HT1080 (cell line): Measurements from ENCODE around the gene MAT2A. TPM values are rescaled to one million over a fixed set of nuclear protein-coding genes. Genes with fewer than 3 reads are reported as not detected.
"Not testable (repeated sequence)": the region's sequence is repeated elsewhere in the genome, so short reads cannot be mapped to it uniquely, and the experiment has no call there.

Source experiments
- DNase-seq: peaks from one replicate; pipeline ENCODE4 v3.0.0-alpha.2; 2015; ENCODE audit warnings: low read depth
- total RNA-seq: library from RNA; depleted of rRNA; stranded (reverse); fragments of >200 nt; shearing (Covaris generic); gene quantifications from 2 replicates; pipeline ENCODE4 v1.2.3, GENCODE V29; 2014

The MAT2A gene
- total RNA-seq, 1 experiment from 2014 or later = 140 TPM

DNA sequence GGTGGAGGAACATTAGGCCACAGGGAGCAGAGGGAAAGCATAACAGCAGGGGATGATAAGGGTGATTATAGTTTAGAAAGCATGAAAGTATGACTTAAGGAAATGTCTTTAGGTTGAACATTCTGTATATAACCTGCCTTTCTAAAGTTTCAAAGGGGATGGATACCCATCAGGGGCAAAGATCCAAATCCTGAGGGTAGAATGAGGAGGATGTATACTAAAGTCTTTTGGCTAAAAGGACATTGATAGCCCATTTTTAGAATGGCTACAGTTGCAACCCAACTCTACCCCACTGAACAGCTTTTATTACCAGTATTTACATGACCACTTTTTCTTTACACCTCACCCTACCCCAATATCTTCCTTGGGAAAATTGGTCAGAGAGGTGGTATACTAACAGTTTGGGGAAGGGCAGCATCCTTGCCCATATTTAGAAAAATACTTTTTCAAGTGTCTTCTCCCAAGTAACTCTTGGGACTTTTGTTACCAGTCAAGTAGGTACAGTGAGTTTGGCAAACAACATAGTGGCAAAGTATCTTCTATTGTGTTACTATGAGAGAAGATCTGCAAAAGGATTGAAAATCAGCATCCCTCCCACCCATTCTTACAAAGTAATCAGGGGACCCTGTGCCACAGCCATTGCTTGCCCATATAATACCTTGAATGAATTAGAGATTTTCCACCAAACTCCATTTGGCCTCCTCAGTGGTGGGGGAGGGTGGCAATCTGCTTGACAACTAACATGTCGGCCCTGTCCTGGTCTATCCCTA lies 8.3 kb downstream of the MAT2A start:
- no peak for DNase-seq

DNA sequence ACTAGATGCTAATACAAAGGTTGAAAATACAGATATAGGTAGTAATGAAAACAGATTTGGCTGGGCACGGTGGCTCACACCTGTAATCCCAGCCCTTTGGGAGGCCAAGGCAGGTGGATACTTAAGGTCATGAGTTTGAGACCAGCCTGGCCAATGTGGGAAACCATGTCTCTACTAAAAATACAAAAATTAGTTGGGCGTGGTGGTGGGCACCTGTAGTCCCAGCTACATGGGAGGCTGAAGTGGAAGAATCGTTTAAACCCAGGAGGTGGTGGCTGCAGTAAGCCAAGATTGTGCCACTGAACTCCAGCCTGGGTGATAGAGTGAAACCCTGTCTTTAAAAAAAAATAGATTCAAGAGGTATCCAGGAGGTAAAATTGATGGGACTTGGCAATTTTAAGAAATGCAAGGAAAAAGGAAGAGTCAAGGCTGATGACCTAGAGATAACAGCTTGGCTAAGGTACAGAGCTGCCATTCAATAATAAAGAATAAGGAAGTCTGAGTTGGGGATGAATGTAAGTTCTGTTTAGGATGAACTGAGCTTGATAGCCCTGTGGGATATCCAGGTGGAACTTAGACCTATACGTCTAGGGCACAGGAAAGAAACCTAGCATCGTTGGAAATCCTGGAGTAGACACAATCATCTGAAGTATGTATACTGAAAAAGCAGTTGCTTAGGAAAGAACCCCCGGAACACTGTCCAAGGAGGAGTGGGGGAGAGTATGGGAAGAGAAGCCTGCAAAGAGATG lies 9.1 kb downstream of the MAT2A start:
- DNase-seq = no peak

DNA sequence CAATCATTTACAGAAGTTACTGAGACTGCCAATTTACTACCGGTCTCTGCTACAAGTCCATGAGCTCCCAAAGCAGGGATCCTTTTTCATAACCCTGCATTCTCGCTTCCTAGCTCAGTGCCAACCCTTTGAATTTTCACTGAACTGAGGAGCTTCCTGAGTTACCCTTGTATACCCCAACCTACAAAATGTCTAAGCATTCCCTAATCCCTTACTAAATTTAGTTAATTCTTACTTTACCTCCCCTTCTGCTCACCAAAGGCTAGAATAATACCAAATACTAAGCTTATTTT lies 9.6 kb downstream of the MAT2A start:
- DNase-seq = no peak

DNA sequence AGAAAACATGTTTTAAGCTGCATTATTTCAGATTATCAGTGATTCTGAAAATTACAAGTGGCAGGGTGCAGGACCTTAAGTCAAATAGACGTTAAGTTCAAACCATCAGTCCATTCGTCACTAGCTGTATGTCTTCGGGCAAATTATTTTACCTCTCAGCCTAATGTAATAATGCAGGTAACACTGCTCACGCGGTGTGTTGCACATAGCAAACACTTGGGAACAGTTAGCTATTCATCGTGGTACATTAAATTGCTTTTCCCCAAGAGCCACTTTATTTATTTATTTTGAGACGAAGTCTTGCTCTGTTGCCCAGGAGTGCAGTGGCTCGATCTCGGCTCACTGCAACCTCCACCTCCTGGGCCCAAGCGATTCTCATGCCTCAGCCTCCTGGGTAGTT lies 10.1 kb downstream of the MAT2A start:
- DNase-seq = no peak

DNA sequence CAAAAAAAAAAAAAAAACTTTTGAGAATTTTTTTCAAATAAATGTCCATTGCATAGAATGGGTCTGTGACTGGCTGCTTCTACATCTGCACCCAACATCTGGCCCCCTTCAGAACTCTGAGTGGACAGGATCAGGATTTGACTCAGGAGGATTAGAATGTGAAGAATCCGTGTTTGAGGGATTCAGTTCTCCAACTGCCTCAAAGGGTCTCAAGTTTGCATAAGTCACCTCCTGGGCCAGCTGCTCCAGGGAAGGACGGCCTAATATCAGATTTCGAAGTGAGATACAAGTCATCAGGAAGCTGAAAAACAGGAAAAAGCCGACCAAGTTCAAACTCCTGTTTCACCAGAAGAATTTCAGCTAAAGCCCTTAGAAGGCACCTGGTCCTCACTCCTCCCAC lies 10.9 kb downstream of the MAT2A start:
- peak; percentile 92 for DNase-seq

DNA sequence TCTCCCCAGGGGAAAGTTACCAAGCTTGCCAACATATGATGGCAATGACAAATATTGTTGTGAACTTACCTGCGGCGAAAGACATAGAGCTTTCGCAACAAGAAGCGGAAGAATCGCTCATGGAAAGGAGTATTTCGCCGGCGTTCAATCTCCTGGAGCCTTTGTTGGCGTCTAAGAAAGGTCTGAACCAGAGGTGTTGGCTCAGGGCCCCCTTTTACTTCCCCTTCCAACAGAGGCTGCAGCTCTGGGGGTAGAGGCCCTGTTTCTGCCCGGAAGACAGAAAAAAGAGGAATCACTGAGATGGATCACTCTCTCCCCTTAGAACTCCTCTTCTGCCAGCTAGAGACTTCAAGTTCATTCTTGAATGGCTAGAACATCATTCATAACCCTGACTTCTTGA lies 11.5 kb downstream of the MAT2A start:
- no peak for DNase-seq

DNA sequence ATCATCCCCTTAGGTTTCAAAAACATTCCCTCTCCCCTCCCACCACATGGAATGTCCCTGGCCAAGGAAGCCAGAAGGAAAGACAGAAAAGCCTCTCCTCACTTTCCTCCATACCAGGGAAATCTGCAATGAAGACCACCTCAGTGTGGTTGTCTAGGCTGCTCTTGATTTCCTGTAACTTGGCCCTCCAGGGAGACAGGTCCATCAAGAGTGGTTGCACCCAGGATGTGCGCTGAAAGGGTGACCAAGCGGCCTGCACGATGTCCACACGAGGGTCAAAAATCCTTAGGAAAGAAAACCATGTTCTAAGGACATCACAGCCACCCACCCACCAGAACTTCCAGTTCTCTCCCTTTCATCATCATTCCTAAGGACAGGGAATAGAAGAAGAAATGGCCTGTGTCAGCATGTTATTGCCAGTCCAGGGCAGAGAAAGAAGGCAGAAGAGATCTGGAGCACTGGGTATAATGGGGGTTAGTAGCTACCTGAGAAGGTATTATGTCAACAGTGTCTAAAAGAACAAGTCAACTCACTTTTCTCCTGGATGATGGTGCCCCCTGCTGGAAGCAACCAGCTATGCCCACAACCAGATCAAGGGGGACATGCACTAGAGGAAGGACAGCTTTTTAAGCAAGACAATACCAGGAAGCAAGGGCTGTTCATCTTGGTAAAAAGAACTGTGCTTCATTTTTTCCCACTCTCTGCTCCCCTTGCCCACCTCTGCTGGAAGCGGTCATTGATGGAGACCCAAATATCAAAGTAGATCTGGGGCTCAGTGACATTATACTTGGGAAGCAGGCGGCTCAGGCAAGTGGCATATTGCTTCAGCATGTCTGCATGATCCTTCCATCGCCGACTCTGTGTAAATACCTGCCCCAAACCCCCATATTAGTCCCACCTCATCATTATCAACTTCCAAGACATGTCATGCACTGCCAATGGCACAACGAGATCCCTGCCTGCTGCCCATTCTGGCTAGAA lies 13.0 kb downstream of the MAT2A start:
- DNase-seq = peak; percentile 71

DNA sequence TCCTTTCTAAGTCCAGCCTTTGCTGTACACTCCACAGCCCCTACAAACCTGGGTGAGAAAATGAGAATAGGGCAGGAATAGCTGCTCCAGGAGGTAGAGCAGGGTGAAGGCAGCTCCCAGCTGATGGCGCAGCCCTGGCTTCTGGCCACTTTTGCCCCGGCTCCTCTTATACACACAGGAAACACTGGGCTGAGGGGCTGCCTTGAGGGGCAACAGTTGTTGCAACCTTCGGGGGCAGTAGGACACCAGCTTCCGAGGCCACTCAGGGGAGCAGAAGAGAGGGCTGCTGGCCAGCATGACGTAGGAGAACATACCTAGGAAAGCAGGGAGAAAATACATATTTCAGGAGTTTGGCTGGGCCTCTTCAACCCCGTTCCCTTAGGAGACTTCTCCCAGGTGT lies 14.2 kb downstream of the MAT2A start:
- DNase-seq = no peak

DNA sequence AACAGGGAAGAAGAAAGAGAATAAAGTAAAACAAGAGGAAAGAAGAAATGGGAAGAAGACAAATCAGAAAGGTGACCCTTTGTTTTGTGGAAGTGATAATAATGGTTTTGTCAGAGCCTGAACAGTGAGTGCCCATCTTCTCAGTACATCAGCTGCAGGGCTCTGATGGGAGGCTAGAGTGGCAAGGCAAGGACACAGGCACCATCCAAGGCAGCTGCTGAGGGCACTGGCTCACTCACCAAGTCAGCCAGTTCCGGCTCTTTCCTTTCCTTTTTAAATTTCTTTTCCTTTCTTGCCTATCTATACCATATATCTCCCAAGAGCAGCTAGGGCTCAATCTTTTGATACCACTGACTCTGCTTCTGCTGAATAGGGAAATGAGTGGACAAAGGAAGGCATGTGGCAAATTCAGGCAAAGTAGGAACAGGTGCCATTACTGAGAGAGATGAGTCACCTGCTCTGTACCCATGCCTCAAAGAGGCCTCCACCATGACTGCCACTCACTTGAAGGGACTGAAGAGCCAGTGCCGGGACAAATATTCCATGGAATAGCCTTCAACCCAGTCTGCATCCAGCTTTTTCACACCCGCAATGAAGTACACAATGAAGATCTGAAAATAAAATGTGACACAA lies 16.1 kb downstream of the MAT2A start:
- no peak for DNase-seq

DNA sequence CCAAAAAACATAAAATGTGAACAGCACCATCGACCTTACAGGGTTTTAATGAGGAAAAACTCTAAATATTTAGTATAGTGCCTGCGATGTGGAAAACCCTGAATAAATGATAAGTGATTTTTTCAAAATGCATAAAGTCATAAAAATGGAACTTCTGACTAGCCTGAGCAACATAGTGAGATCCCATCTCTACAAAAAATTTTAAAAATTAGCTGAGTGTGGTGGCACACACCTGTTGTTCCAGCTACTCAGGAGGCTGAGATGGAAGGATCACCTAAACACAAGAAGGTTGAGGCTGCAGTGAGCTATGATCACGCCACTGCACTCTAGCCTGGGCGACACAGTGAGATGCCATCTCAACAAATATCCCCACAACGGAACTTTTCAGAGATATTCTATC lies 18.2 kb downstream of the MAT2A start:
- DNase-seq = no peak

DNA sequence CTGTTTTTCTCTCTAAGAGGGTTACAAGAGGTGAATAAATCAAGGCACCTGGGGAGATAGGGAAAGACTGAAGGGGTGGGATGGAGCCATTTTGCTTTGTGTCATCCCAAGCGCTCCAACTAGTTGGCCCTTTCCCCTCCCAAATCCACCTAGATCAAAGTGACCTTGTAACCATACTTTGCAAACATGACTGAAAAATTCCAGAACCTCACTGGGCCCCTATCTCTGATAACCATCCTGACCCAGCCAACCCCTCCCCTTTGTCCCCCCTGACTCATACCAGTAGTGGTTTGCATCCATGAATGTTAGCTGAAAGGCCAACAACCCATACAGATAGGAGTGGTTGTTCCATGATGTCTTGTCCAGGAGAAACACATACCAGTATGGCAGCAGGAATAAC lies 19.2 kb downstream of the MAT2A start:
- no peak for DNase-seq

DNA sequence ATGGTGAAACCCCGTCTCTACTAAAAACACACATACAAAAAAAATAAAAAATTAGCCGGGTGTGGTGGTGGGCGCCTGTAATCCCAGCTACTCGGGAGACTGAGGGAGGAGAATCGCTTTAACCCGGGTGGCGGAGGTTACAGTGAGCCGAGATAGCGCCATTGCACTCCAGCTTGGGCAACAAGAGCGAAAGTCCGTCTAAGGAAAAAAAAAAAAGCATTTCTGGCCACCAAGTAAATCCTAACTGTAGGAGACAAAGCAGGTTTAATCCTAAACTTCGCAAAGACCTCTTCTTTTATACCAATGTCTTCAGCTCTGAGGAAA lies 21.4 kb downstream of the MAT2A start:
- not testable (repeated sequence) for DNase-seq

DNA sequence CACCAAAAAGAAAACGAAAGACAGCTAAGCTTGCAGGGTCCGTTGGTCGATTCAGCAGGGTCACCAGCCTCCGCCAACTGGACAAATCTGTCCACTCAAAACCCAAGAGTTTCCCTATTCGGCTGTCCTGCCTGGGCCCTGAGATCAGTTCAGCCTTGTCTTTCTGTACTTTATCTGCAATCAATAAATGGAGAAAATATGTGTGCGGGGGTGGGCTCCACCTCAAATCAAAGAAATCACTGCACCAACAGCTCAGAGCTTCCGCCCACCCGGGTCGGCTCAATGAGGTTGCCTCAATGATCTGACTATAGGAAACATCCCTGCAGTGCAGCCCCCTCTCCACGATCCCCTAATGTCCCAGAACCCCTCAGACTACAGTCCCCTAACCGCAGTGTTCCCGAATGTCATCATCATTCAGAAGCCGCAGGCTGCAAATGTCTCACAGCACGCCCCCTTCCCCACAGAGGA lies 21.9 kb downstream of the MAT2A start:
- no peak for DNase-seq

DNA sequence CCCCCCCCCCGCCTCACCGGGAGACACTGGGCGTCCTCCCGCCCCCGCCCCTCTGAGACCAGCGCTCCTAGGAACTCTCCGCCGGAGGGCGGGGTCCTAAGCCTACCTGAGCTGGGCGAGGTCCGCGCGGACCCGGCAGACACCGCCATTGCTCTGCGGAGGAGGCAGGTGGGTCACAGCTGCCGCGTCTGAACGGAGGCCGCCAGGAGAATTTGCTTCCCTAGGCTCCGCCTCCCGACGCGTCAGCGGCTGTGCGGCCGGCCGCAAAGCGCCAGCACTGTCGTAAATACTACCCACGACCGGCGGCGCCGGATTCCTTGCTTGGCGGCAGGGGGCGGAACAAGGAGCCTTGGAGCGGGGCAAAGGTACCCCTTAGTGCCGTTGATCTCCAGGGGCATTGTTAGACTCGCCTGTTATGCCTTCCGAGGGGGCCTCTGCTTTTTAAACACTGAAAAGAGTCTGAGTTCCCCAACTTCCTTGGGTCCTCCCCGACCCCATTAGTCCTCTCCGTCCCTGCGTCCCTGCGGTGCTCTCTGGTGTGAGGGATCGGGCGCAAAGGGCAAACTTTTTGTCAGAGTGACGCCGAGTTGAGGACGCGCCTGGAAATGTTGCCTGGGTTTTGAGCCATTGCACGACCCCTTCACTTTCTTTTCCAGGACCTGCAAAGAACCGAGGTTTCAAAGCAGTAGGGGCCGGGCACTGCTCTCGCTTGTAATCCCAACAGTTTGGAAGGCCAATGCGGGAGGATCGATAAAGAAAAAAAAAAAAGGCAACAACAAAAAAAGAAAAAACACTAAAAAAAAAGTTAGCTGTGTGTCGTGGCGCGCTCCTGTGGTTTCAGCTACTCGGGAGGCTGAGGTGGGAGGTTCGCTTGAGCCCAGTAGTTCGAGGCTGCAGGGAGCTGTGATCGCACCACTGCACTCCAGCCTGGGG lies 22.6 kb downstream of the MAT2A start, which contains the start of gene GGCX:
Gene GGCX (minus strand): TSS at position 214 of the 933 bp plus-strand sequence. CDS start 65 bp downstream, at position 149.
- peak; percentile 90 for DNase-seq

DNA sequence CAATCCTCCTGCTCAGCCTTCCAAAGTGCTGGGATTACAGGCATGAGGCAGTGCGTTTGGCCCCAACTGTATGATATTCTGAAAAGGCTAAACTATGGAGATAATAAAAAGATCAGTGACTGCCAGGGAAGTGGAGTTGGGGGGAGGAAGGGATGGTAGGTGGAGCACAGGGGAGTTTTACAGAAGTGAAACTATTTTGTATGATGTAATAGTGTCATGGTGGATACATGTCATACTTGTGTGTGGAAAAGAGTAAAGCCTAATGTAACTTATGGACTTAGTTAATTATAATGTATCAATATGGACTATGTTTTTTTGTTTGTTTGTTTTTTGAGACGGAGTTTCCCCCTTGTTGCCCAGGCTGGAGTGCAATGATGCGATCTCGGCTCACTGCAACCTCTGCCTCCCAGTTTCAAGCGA lies 25.2 kb downstream of the MAT2A start:
- no peak for DNase-seq

DNA sequence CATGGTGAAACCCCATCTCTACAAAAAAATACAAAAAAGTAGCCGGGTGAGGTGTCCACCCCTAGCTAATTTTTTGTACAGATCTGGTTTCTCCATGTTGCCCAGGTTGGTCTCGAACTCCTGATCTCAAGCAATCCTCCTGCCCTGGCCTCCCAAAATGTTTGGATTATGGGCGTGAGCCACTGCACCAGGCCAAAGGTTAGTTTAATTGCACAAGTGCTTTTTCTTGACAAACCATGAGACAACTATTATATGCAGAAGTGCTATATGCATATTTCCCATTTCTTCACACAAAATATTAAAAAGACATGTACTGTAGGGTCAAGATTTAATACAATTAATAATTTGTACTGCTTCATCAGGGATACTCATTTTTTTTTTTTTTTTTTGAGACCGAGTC lies 27.3 kb downstream of the MAT2A start:
- DNase-seq = no peak

DNA sequence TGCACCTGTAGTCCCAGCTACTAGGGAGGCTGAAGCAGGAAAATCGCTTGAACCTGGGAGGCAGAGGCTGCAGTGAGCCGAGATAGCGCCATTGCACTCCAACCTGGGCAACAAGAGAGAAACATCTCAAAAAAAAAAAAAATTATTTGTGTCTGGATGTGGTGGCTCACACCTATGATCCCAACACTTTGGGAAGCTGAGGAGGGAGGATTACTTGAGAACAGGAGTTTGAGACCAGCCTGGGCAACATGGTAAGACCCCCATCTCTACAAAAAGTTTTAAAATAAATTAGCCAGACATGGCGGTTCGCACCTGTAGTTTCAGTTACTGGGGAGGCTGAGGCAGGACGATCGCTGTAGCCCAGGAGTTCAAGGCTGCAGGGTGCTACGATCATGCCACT lies 36.8 kb downstream of the MAT2A start:
- DNase-seq = no peak

DNA sequence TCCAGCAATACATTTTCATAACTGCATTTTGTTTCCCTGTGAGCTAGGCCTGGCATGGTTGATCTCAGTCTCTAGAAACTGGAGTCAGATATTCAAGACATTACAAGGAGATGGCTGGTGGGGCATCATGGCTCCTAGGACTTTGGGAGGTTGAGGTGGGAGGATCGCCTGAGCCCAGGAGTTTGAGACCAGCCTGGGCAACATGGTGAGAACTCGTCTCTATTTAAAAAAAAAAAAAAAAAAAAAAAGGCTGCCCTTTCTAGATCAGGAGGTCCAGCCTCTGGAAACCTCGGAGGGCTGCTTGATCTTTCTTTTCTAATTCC lies 38.1 kb downstream of the MAT2A start:
- DNase-seq = no peak

DNA sequence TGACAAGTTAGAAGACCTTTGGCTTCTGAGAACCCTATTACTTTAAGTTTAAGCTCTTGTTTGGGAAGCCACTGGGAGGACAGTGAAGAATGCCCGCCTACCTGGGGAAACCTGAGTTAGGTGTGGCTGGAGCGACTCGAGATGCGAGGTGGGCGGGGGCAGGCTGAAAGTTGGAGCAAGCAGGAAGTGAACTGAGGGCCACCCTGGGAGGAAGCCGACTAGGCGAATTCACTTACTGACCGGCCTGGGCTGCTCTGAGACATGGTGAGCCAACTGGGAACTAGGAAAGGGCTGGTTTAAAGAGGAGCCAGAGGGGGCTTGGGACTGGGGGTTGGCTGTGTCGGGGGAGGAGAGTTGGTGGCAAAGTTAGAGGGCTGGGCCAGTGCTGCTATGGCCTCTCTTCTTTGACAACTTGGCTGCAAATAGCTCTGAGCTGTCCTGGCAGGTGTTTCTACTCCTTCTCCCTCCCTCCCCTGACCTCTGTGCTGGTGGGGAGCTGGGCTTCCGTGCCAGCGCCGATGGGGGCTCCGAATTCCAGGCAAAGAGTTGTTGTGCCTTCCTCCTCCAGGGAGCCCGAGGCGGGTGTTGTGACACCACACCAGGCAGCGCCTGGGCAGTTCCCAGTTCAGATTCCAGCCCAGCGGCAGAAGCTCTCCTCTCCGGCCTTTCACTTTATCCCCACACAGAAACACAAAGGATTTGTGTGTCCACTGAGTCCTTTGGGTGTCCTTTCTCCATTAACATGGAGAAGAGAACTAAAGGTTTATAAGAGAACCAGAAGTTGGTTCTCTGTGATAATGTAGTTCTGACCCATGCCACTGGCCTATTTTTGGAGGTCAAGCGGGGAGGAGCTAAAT lies 38.6 kb downstream of the MAT2A start, which contains the start of gene VAMP8:
Gene VAMP8 (plus strand): TSS at position 201 of the 857 bp plus-strand sequence. CDS start 61 bp downstream, at position 262.
- DNase-seq = no peak
